WTC11 (cell line): ENCODE data around the gene CAPN2.

Experiments used
- ATF2 ChIP-seq: sonication (generic); formaldehyde crosslinking; IDR thresholded peaks from 2 replicates; pipeline ENCODE4 v1.8.1; 2022; ENCODE audit warnings: low read depth, missing genetic modification reagents, borderline replicate concordance
- ELF4 ChIP-seq: sonication (generic); formaldehyde crosslinking; IDR thresholded peaks from 2 replicates; pipeline ENCODE4 v1.8.1; 2022; ENCODE audit warnings: low read depth, mild to moderate bottlenecking, moderate library complexity, missing genetic modification reagents
- KAT7 ChIP-seq: sonication (generic); formaldehyde crosslinking; IDR thresholded peaks from 2 replicates; pipeline ENCODE4 v1.8.1; 2023; ENCODE audit warnings: missing genetic modification reagents, mild to moderate bottlenecking, borderline replicate concordance
- NFYB ChIP-seq: sonication (generic); formaldehyde crosslinking; conservative IDR thresholded peaks from 2 replicates; pipeline ENCODE4 v1.8.0; 2022; ENCODE audit warnings: low read depth, missing genetic modification reagents
- TCF7 ChIP-seq: sonication (generic); formaldehyde crosslinking; IDR thresholded peaks from 2 replicates; pipeline ENCODE4 v1.8.0; 2022; ENCODE audit warnings: mild to moderate bottlenecking, low read depth, missing genetic modification reagents, moderate library complexity
- ZNF121 ChIP-seq: sonication (generic); formaldehyde crosslinking; IDR thresholded peaks from 2 replicates; pipeline ENCODE4 v1.8.0; 2023; ENCODE audit warnings: missing genetic modification reagents
- TF ChIP-seq, protein P1 (sequence below): fragments of 200-600 bp; IDR thresholded peaks from 2 replicates; pipeline ENCODE4 v1.8.0; 2022; ENCODE audit warnings: antibody characterized with exemption
- TF ChIP-seq, protein P2 (sequence below): sonication (generic); formaldehyde crosslinking; IDR thresholded peaks from 2 replicates; pipeline ENCODE4 v1.8.0; 2022; ENCODE audit warnings: mild to moderate bottlenecking, missing genetic modification reagents
- TF ChIP-seq, protein P3 (sequence below): sonication (generic); formaldehyde crosslinking; IDR thresholded peaks from 2 replicates; pipeline ENCODE4 v1.8.1; 2023; ENCODE audit warnings: mild to moderate bottlenecking, missing genetic modification reagents, borderline replicate concordance

DNA sequence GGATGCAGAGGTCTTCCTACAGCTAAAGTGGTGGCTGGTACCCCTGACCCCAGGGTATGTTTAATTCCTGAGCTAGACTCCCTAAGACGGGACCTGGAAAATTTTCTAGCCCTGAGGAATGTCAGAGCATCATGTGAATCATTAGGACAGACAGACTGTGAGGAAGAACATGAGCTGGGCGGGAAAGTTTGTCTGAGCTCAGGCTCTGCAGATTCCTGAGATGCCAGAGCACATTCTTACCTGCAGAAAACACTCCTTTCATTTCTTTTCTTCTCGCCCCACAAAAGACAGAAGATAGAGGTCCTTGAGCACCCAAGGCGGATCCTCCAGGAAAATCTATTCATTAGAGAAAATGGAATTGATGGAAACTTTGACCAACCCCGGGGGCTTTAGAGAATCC is 6.5 kb downstream of the CAPN2 start:
- no peak for TF ChIP-seq ZNF121 (CRISPR knock-in tag)
- TF ChIP-seq ELF4: no peak
- TF ChIP-seq, protein P1, sequence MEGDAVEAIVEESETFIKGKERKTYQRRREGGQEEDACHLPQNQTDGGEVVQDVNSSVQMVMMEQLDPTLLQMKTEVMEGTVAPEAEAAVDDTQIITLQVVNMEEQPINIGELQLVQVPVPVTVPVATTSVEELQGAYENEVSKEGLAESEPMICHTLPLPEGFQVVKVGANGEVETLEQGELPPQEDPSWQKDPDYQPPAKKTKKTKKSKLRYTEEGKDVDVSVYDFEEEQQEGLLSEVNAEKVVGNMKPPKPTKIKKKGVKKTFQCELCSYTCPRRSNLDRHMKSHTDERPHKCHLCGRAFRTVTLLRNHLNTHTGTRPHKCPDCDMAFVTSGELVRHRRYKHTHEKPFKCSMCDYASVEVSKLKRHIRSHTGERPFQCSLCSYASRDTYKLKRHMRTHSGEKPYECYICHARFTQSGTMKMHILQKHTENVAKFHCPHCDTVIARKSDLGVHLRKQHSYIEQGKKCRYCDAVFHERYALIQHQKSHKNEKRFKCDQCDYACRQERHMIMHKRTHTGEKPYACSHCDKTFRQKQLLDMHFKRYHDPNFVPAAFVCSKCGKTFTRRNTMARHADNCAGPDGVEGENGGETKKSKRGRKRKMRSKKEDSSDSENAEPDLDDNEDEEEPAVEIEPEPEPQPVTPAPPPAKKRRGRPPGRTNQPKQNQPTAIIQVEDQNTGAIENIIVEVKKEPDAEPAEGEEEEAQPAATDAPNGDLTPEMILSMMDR: no peak
- TF ChIP-seq ATF2: no peak
- no peak for TF ChIP-seq NFYB
- no peak for TF ChIP-seq KAT7 (CRISPR knock-in tag)
- TF ChIP-seq TCF7 (CRISPR knock-in tag): no peak
- TF ChIP-seq, protein P2, sequence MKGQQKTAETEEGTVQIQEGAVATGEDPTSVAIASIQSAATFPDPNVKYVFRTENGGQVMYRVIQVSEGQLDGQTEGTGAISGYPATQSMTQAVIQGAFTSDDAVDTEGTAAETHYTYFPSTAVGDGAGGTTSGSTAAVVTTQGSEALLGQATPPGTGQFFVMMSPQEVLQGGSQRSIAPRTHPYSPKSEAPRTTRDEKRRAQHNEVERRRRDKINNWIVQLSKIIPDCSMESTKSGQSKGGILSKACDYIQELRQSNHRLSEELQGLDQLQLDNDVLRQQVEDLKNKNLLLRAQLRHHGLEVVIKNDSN (CRISPR knock-in tag): no peak
- TF ChIP-seq, protein P3, sequence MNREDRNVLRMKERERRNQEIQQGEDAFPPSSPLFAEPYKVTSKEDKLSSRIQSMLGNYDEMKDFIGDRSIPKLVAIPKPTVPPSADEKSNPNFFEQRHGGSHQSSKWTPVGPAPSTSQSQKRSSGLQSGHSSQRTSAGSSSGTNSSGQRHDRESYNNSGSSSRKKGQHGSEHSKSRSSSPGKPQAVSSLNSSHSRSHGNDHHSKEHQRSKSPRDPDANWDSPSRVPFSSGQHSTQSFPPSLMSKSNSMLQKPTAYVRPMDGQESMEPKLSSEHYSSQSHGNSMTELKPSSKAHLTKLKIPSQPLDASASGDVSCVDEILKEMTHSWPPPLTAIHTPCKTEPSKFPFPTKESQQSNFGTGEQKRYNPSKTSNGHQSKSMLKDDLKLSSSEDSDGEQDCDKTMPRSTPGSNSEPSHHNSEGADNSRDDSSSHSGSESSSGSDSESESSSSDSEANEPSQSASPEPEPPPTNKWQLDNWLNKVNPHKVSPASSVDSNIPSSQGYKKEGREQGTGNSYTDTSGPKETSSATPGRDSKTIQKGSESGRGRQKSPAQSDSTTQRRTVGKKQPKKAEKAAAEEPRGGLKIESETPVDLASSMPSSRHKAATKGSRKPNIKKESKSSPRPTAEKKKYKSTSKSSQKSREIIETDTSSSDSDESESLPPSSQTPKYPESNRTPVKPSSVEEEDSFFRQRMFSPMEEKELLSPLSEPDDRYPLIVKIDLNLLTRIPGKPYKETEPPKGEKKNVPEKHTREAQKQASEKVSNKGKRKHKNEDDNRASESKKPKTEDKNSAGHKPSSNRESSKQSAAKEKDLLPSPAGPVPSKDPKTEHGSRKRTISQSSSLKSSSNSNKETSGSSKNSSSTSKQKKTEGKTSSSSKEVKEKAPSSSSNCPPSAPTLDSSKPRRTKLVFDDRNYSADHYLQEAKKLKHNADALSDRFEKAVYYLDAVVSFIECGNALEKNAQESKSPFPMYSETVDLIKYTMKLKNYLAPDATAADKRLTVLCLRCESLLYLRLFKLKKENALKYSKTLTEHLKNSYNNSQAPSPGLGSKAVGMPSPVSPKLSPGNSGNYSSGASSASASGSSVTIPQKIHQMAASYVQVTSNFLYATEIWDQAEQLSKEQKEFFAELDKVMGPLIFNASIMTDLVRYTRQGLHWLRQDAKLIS (CRISPR knock-in tag): no peak
